GM21528 (cell line): ENCODE measurements around the gene ANKRD11.
"Not testable (repeated sequence)": the region's sequence is repeated elsewhere in the genome, so short reads cannot be mapped to it uniquely, and the experiment has no call there.

Experiments used
- ATAC-seq: cut with Tn5 transposase; IDR thresholded peaks from one replicate; pipeline ENCODE4 v1.9.1; 2021; ENCODE audit warnings: mild to moderate bottlenecking, moderate library complexity; ENCODE audit not compliant: unreplicated experiment, low FRiP score

Gene ANKRD11

GRCh38 chr16:89435059-89435458, 55.3 kb downstream of the ANKRD11 start:
- ATAC-seq: not testable (repeated sequence)

- no peak for ATAC-seq
Observed at GRCh38 chr16:89434490-89434889, 55.9 kb downstream of the ANKRD11 start.

- not testable (repeated sequence) for ATAC-seq
Observed at GRCh38 chr16:89433363-89433984, 56.9 kb downstream of the ANKRD11 start.

GRCh38 chr16:89431630-89432029, 58.7 kb downstream of the ANKRD11 start:
- no peak for ATAC-seq

GRCh38 chr16:89431158-89431584, 59.2 kb downstream of the ANKRD11 start:
- no peak for ATAC-seq

GRCh38 chr16:89430436-89431157, 59.8 kb downstream of the ANKRD11 start:
- ATAC-seq: no peak

GRCh38 chr16:89428605-89429004, 61.8 kb downstream of the ANKRD11 start:
- not testable (repeated sequence) for ATAC-seq

GRCh38 chr16:89426736-89427530, 63.4 kb downstream of the ANKRD11 start:
- ATAC-seq: no peak

GRCh38 chr16:89425523-89425922, 64.8 kb downstream of the ANKRD11 start:
- no peak for ATAC-seq

GRCh38 chr16:89423681-89424260, 66.6 kb downstream of the ANKRD11 start:
- ATAC-seq: no peak

- peak; percentile 73 for ATAC-seq
Observed at GRCh38 chr16:89422905-89423630, 67.3 kb downstream of the ANKRD11 start.

GRCh38 chr16:89422527-89422904, 67.8 kb downstream of the ANKRD11 start:
- ATAC-seq: peak; percentile 69

- ATAC-seq: not testable (repeated sequence)
Observed at GRCh38 chr16:89421300-89421699, 69.1 kb downstream of the ANKRD11 start.

GRCh38 chr16:89420204-89420603, 70.2 kb downstream of the ANKRD11 start:
- no peak for ATAC-seq

- ATAC-seq: no peak
Observed at GRCh38 chr16:89418352-89418751, 72.0 kb downstream of the ANKRD11 start.

GRCh38 chr16:89417352-89417751, 73.0 kb downstream of the ANKRD11 start:
- ATAC-seq: no peak

- no peak for ATAC-seq
Observed at GRCh38 chr16:89413811-89414585, 76.4 kb downstream of the ANKRD11 start.

- ATAC-seq: no peak
Observed at GRCh38 chr16:89412811-89413210, 77.5 kb downstream of the ANKRD11 start.

- ATAC-seq: no peak
Observed at GRCh38 chr16:89411335-89411850, 79.0 kb downstream of the ANKRD11 start.
